Testis (tissue), 3 donors: Measurements from ENCODE around the gene CCDC51. TPM values are rescaled to one million over a fixed set of nuclear protein-coding genes. Genes with fewer than 3 reads are reported as not detected.

ENCODE experiments used
- DNase-seq: peaks from one replicate; pipeline ENCODE4 v3.0.0-alpha.2; 2019
- H3K27ac ChIP-seq, 2 donors: fragments of 200-600 bp; sonication (generic); one replicate each; pipeline ENCODE4 v1.5.1; 2019
- H3K27me3 ChIP-seq: fragments of 200-600 bp; sonication (generic); one replicate; pipeline ENCODE4 v1.5.1; 2019
- H3K36me3 ChIP-seq: fragments of 200-600 bp; sonication (generic); one replicate; pipeline ENCODE4 v1.5.1; 2017; ENCODE audit warnings: low read depth; ENCODE audit errors: missing control alignments
- H3K4me1 ChIP-seq: fragments of 200-600 bp; sonication (generic); one replicate; pipeline ENCODE4 v1.5.1; 2019
- H3K4me3 ChIP-seq, 2 donors: fragments of 200-600 bp; sonication (generic); one replicate each; pipeline ENCODE4 v1.5.1; 2017 to 2019
- H3K9me3 ChIP-seq: fragments of 200-600 bp; sonication (generic); one replicate; pipeline ENCODE4 v1.5.1; 2017
- POLR2A ChIP-seq: fragments of 450-650 bp; IDR thresholded peaks from one replicate; pipeline ENCODE4 v1.6.1; 2017; ENCODE audit warnings: antibody characterized with exemption, mild to moderate bottlenecking, moderate library complexity
- WGBS, 2 donors: methylation state at CpG; one replicate each; pipeline ENCODE4 v1.1.5; 2018; 5-methylcytosine and 5-hydroxymethylcytosine counted together
- intact Hi-C: fragments of 100-400 bp; cut with DNase I; formaldehyde crosslinking; loops from one replicate; pipeline ENCODE4 v1.15.1; 2023; ENCODE audit warnings: low total_unique reads
- polyA plus RNA-seq: library from polyadenylated mRNA; stranded (reverse); fragments of 350-450 nt; fragmentation: Illumina TruSeq; extraction: RNeasy Lipid Tissue Mini Kit (QIAGEN cat#74804); gene quantifications from one replicate; pipeline ENCODE4 v1.2.3, GENCODE V29; 2014; ENCODE audit warnings: low read depth, low replicate concordance; ENCODE audit not compliant: insufficient read depth
- total RNA-seq, 2 donors: library from RNA; depleted of rRNA; stranded (reverse); fragments of >200 nt; gene quantifications; one replicate each; pipeline ENCODE4 v1.2.3, GENCODE V29; 2016
- TF ChIP-seq, protein P1 (sequence below), 3 experiments: fragments of 450-650 bp in 2 of 3; fragments of 200-600 bp in 1 of 3; sonication (generic) in 1 of 3; IDR thresholded peaks; one replicate each; pipeline ENCODE4 v1.5.1; 2016 to 2019; ENCODE audit warnings: antibody characterized with exemption in 3 of 3, mild to moderate bottlenecking in 2 of 3, moderate library complexity in 1 of 3

The CCDC51 gene
- total and polyA plus RNA-seq, 3 donors from 2014 or later = 11.7 to 16.0 (median 16.0) TPM

GRCh38 chr3:48422681-48423080, 17.2 kb downstream of the CCDC51 start:
- H3K4me3 ChIP-seq = no peak overlapping the region
- H3K4me1 ChIP-seq = peaks cover 31% of the 10 kb centered on the region
- no peaks in the 10 kb centered on the region for H3K36me3 ChIP-seq
- intact Hi-C loops = no loop called here
- WGBS, 2 donors = 75 to 92% methylated on average over 8 of the region's 8 CpGs
- TF ChIP-seq POLR2A = no peak
- TF ChIP-seq, protein P1, sequence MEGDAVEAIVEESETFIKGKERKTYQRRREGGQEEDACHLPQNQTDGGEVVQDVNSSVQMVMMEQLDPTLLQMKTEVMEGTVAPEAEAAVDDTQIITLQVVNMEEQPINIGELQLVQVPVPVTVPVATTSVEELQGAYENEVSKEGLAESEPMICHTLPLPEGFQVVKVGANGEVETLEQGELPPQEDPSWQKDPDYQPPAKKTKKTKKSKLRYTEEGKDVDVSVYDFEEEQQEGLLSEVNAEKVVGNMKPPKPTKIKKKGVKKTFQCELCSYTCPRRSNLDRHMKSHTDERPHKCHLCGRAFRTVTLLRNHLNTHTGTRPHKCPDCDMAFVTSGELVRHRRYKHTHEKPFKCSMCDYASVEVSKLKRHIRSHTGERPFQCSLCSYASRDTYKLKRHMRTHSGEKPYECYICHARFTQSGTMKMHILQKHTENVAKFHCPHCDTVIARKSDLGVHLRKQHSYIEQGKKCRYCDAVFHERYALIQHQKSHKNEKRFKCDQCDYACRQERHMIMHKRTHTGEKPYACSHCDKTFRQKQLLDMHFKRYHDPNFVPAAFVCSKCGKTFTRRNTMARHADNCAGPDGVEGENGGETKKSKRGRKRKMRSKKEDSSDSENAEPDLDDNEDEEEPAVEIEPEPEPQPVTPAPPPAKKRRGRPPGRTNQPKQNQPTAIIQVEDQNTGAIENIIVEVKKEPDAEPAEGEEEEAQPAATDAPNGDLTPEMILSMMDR (IDR thresholded peaks at IDR 0.05) = no peak
- H3K27me3 ChIP-seq = no peaks in the 10 kb centered on the region
- H3K9me3 ChIP-seq = no peaks in the 10 kb centered on the region
- DNase-seq = no peak
- no peak overlapping the region for H3K27ac ChIP-seq

DNA sequence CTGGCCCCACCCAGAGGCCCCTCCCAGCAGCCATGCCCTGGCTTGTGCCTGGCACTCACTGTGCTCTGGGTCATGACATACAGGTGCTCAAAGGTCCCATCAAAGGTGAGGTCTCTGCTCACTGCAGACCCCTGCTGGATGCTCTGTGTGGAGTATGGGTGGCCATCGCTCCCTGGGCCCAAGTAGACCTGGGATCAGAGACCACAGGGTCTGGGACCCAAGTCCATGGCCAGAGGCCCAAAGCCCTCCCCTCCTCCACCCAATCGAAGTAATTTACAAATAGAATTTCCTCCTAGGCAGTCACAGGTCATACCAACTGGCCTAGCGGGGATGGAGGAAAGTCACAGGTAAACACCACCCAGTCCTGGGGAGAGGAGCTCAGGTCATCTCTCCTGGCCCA, 17.6 kb downstream of the CCDC51 start:
- H3K4me3 ChIP-seq = no peak overlapping the region
- no peak for DNase-seq
- H3K4me1 ChIP-seq = peaks cover 27% of the 10 kb centered on the region
- intact Hi-C loops = no loop called here
- H3K9me3 ChIP-seq = no peaks in the 10 kb centered on the region
- 87 to 100% methylated on average over 1 to 3 of the region's 3 CpGs for WGBS, 2 donors
- no peak for TF ChIP-seq POLR2A
- TF ChIP-seq, protein P1 (IDR thresholded peaks at IDR 0.05) = no peak
- no peaks in the 10 kb centered on the region for H3K36me3 ChIP-seq
- H3K27me3 ChIP-seq = no peaks in the 10 kb centered on the region
- H3K27ac ChIP-seq = no peak overlapping the region

- Histone ChIP-seq H3K27me3 (no peaks in the 10 kb centered on the region), H3K4me3 (no peak overlapping the region), H3K4me1 (peaks cover 10% of the 10 kb centered on the region), H3K27ac (no peak overlapping the region), H3K9me3 (no peaks in the 10 kb centered on the region), H3K36me3 (no peaks in the 10 kb centered on the region)
- WGBS, 2 donors = 95 to 96% methylated on average over 7 to 14 of the region's 14 CpGs
- DNase-seq = no peak
- intact Hi-C loops = no loop called here
- TF ChIP-seq, protein P1 (IDR thresholded peaks at IDR 0.05) = no peak
- TF ChIP-seq POLR2A = no peak
These were observed 19.4 kb downstream of the CCDC51 start for GRCh38 chr3:48420561-48420960.

DNA sequence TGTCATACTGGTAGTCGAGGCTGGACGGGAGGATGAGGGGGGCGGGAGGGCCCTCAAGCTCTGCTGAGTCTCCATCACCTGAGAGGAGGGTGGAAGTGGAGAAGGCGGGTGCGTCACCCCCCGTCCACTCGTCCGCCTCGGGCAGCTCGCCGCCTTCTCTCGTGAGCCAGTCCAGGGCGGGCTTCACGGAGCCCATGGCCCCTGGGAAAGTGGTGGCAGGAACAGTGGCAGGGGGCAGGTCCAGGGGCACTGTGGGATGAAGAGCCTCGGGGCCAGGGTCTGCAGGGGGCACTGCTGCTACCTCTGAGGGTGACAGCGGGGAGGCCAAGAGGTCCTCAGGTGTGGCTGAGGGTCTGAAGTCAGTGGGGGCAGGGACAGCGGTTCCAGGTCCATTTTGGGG, 20.3 kb downstream of the CCDC51 start:
- H3K4me3 ChIP-seq = no peak overlapping the region
- no peaks in the 10 kb centered on the region for H3K36me3 ChIP-seq
- H3K4me1 ChIP-seq = peaks cover under 1% of the 10 kb centered on the region
- no peaks in the 10 kb centered on the region for H3K27me3 ChIP-seq
- no peaks in the 10 kb centered on the region for H3K9me3 ChIP-seq
- WGBS, 2 donors = 93 to 100% methylated on average over 5 to 17 of the region's 17 CpGs
- no peak overlapping the region for H3K27ac ChIP-seq
- intact Hi-C loops = no loop called here
- no peak for DNase-seq
- no peak for TF ChIP-seq POLR2A
- TF ChIP-seq, protein P1 (IDR thresholded peaks at IDR 0.05) = no peak

DNA sequence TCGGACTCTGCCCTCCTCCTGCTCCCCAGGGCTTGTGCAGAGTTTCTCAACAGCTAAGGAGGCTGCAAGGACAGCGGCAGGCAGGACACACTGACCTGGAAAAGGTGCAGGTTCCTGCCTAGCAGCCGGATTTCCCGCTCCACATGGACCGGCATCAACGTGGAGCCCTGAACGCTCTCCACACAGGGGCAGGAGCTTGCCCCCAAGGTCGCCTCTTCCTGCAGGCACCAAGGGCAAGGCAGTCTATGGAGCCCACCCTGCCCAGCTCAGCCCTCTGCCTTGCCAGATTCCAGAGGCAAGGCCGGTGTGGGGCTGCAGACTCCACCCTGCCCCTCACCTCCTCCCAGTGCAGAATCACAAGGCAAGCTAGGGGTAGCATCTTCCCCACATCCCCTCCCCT, 20.8 kb downstream of the CCDC51 start:
- DNase-seq = no peak
- 91 to 96% methylated on average over 7 to 9 of the region's 9 CpGs for WGBS, 2 donors
- no peaks in the 10 kb centered on the region for H3K36me3 ChIP-seq
- H3K4me3 ChIP-seq = no peak overlapping the region
- H3K27ac ChIP-seq = no peak overlapping the region
- no peaks in the 10 kb centered on the region for H3K27me3 ChIP-seq
- TF ChIP-seq, protein P1 (IDR thresholded peaks at IDR 0.05) = no peak
- no peak for TF ChIP-seq POLR2A
- no peaks in the 10 kb centered on the region for H3K4me1 ChIP-seq
- intact Hi-C loops = no loop called here
- no peaks in the 10 kb centered on the region for H3K9me3 ChIP-seq
